GM19043 (cell line): ENCODE results near the gene TRHDE.

ENCODE experiments used
- ATAC-seq: cut with Tn5 transposase; IDR thresholded peaks from one replicate; pipeline ENCODE4 v1.9.1; 2021; ENCODE audit warnings: low read depth; ENCODE audit not compliant: unreplicated experiment

The TRHDE gene

GRCh38 chr12:72313806-72314205, 41.6 kb downstream of the TRHDE start:
- no peak for ATAC-seq

- no peak for ATAC-seq
Observed at GRCh38 chr12:72315858-72316257, 43.7 kb downstream of the TRHDE start.

GRCh38 chr12:72318341-72318740, 46.2 kb downstream of the TRHDE start:
- no peak for ATAC-seq

- no peak for ATAC-seq
Observed at GRCh38 chr12:72323881-72324280, 51.7 kb downstream of the TRHDE start.

GRCh38 chr12:72330301-72330700, 58.1 kb downstream of the TRHDE start:
- ATAC-seq, result no peak

GRCh38 chr12:72330784-72331183, 58.6 kb downstream of the TRHDE start:
- ATAC-seq, result no peak

GRCh38 chr12:72337382-72337781, 65.2 kb downstream of the TRHDE start:
- ATAC-seq, result no peak

GRCh38 chr12:72337946-72338345, 65.8 kb downstream of the TRHDE start:
- no peak for ATAC-seq

GRCh38 chr12:72338437-72338836, 66.3 kb downstream of the TRHDE start:
- no peak for ATAC-seq

- peak; percentile 92 for ATAC-seq
Observed at GRCh38 chr12:72346363-72346944, 74.3 kb downstream of the TRHDE start.

- ATAC-seq, result no peak
Observed at GRCh38 chr12:72349491-72349890, 77.3 kb downstream of the TRHDE start.

GRCh38 chr12:72359416-72359815, 87.2 kb downstream of the TRHDE start:
- no peak for ATAC-seq

- no peak for ATAC-seq
Observed at GRCh38 chr12:72365151-72365550, 93.0 kb downstream of the TRHDE start.

- ATAC-seq, result no peak
Observed at GRCh38 chr12:72366255-72366654, 94.1 kb downstream of the TRHDE start.

GRCh38 chr12:72368298-72368697, 96.1 kb downstream of the TRHDE start:
- ATAC-seq, result no peak

- no peak for ATAC-seq
Observed at GRCh38 chr12:72368719-72369422, 96.7 kb downstream of the TRHDE start.

GRCh38 chr12:72369423-72369959, 97.3 kb downstream of the TRHDE start:
- ATAC-seq, result no peak

- ATAC-seq, result no peak
Observed at GRCh38 chr12:72380441-72380840, 108.3 kb downstream of the TRHDE start.

- no peak for ATAC-seq
Observed at GRCh38 chr12:72388322-72388721, 116.2 kb downstream of the TRHDE start.

- no peak for ATAC-seq
Observed at GRCh38 chr12:72390146-72390545, 118.0 kb downstream of the TRHDE start.

GRCh38 chr12:72406111-72406510, 133.9 kb downstream of the TRHDE start:
- ATAC-seq, result no peak

- ATAC-seq, result no peak
Observed at GRCh38 chr12:72432037-72432604, 160.0 kb downstream of the TRHDE start.
